T47D (cell line): ENCODE results near the gene STK32C.
A peak's percentile ranks its signal among the peaks of the same experiment; 100 is the strongest.

Experiments
- DNase-seq, 2 experiments: peaks; one replicate each; pipeline versions ENCODE4 v3.0.0 to v3.0.0-alpha.2; 2011 to 2012; ENCODE audit warnings: low read depth in 1 of 2, low spot score in 1 of 2
- JUND ChIP-seq: IDR thresholded peaks from 2 replicates; pipeline ENCODE4 v1.6.1; 2012; ENCODE audit warnings: low read depth
- in situ Hi-C: cut with HindIII; loops from 2 replicates; pipeline ENCODE4 v1.10.0; 2016; ENCODE audit warnings: low sequenced_read_pairs, low pct_unique_long_range_greater_than_20kb

Gene STK32C

DNA sequence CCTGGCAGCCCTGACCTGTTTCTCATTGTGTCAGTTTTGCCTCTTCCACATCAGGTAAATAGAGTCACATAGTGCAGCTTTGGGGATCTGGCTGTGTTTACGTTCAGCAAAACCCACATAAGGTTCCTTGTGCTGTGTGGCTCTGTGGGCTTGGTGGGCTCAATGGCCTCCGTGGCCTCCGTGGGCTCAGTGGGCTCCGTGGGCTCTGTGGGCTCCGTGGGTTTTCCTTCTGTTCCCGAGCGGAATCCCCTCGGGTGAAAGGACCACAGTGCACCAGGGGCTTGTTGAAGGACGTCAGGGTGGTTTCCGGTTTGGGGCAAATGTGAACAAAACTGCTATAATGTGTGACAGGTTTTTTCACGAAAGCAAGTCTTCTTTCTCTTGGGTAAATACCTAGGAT lies 133.5 kb downstream of the STK32C start:
- TF ChIP-seq JUND: no peak
- in situ Hi-C loops: no loop called here
- no peak for DNase-seq

DNA sequence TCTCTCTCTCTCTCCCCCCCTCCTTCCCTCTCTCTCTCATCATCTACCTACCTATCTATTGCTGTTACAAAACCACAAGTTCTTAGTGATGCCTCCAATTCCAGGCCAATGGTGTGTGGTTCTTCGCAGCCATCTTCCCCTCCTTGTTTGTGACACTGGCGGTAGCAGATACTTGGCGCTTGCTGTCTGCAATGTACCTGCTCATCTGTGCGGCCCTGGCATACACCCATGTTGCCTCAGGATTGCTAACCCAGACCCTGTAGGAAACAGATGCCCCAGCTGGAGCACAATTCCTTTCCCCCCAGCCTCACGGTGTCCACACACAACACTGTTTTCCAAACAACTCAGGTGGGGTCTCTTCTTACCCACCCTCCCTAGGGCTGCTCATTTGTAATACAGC lies 134.6 kb downstream of the STK32C start:
- in situ Hi-C loops: no loop called here
- no peak for TF ChIP-seq JUND
- peak in 1 of 2 experiments; percentile 6 for DNase-seq

DNA sequence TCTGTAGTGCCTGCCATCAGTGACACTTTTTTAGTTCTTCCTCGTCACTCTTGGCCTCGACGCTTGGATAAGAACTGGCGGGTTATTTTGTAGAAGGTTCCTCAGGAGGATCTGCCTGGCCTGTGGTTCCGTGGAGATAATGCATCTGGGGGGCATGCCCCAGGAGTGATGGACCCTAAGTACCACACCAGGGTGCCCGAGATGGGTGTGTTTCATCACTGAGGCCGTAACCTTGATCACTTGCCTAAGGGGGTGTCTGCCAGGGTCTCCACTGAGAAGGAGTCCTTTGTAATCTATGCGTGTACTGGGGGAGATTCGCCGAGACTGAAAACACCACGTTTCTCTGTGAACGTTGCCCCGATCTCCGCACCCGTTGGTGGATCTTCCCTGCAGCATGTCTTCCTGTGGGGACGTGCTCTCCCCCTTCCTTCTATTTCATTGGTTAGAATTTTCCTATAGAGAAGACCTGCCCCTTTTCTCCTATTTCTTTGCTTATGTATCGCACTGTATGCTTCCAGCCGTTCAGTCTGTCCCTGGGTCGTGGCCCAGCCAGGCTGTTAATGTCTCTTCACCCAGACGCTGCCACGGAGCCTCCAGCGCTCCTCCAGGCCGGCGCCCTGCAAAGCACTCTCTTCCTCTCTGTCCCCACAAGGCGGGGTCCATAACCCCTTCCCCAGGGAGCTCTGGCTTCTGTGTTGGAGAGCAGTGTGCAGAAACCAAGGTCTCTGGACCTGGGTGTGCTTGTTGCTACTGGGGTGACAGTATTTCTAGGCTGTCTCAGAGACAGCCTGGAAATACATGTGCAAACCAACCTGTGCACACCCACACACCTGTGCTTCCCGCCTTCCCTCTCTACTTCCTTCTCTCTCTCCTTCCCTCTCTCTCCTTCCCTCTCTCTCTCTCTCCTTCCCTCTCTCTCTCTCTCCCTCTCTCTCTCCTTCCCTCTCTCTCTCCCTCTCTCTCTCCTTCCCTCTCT lies 135.4 kb downstream of the STK32C start:
- no peak for TF ChIP-seq JUND
- DNase-seq: peak in 1 of 2 experiments; percentile 6
- in situ Hi-C loops: no loop called here

DNA sequence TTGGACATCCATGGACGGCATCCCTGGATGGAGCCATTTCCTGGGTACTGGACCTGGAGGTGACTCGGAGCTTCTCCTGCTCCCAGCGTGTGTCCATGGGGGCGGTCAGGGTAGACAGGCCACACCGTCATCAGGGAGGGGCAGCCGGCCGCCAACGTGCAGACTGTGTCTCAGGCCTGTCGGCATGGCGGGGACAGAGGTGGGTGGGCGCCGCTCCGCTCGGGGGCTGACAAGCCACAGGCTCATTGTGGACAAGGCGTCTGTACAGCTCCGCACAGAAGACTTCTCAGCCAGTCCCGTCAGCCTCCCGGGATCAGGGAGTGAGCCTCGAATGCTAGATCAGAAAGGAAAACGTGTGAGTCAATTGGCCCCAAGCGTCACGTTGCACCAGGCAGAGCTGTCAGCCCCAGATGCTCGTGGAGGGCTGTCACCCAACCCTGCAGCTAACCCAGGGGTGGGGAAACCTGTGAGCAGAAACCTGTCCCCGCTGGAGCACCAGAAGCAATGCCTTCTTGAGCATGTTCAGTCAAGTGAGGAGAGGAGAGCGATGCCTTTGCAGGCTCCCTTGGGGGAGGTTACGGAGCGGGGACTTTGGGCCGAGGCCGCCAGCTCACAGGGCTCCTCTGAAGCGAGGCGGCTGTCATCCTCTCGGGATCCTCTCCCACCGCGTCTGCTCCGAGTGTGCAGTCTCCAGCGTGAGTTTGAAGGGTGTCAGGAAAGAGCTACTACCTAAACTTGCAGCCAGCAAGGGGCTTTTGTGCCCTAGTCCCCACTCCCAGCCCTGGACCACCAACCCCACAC lies 137.0 kb downstream of the STK32C start:
- in situ Hi-C loops: no loop called here
- no peak for DNase-seq
- TF ChIP-seq JUND: no peak

DNA sequence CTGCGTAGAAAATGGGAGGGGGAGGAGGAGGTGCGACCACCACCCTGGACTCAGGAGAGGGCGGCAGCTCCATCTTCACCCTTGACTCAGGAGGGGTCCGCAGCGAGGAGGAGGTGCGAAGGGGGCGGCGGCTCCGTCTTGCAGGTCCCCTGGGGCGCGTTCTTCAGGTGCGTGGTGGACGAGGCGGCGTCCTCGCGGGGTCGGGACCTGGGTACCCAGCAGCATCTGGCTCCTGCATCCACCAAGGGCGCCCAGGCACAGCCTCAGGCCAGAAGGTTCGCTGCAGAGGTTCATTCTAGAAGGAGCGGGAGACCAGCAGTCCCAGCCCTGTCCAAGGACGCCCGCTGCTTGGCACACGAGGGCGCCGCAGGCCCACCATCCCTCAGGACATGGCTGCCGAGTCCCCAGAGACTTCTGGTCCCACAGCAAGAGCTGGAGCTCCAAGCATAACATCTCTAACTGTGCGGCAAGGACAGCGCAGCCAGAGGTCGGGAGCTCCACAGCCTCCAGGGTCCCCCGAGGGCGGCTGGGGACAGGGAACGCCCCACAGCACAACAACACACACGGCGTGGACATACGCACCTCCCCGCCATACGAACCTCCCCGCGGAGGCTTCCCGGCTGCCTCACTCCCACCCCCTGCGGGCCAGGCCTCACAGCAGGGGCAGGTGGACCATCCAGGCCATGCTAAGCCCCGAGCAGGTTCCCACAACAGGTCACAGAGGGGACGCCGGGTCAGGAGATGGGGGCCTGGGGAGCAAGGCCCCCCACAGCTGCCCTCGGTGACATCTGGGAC lies 137.8 kb downstream of the STK32C start:
- DNase-seq: peak in 1 of 2 experiments; percentile 3
- TF ChIP-seq JUND: no peak
- in situ Hi-C loops: no loop called here

DNA sequence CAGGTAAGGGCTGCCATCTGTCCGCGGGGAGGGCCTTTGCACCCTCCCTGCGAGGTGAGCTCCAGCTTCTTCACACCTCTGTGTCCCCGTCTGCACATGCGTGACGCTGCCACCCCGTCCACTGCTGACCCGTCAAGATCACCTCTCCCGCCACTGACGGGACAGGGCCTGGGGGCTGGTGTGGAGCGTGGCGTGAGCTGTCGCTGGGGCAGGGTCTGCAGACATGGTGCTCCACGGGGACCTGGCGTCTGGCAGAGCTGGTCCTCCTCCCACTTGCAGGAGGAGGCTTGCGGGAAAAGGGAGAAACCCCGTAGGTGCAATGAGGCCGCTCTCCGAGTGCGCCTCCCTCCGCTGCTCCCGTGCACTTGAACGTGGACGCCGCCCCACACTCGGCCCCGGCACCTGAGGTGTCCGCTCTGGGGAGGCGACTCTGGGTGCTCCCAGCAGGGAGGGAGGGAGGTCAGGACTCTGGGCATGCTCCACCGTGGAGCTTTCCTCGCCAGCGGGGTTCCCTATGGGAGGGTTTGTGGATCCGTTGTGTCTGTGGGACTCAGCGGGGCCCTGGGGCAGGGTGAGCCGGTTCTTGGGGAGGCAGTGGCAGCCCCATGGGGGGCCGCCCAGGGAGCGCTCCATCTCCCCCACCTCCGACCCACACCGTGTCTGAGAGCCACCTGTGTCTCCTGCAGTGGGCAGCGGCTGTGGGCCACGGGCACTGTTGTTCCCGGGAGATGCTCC lies 138.6 kb downstream of the STK32C start:
- TF ChIP-seq JUND: no peak
- DNase-seq: no peak
- in situ Hi-C loops: no loop called here

DNA sequence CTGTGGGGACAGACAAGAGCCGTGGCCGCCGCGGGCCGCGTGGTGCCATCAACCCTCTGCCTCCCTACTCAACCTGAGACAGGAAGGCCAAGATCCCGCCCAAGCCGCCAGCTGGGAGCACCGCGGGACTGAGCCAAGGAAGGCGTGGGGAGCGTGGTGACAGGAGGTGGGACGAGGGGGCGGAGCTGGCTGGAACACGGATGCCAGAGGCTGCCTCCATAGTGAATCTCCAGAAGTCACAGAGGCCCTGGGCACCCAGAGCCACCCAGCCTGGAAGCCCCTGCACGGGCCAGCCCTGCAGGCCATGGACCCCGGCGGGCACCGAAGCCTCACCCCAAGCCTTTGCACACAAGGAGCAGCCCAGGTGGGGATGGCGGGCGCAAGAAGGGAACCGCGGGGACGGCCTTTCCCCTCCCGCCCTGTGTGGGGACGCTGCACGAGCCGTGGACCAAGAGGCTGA lies 139.1 kb downstream of the STK32C start:
- in situ Hi-C loops: no loop called here

DNA sequence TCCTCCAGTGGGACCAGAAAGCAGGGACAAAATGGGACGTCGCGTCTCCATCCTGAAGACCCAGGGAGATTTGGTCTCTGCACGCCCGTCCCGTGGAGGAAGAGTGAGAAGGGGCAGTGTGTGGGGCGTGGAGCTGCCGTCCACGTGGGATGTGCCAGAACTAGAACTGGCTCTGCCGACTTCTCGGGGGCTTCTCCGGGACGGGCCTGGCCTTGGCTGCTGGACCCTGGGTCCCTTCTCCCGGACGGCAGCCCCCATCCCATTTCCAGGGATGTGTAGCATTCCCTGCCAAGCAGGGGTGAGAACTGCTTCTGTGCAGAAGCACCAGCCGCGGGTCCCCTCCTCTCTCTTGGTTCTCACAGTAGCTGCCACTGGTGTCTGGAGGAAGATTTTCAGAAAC lies 139.8 kb downstream of the STK32C start:
- no peak for TF ChIP-seq JUND
- DNase-seq: no peak
- in situ Hi-C loops: no loop called here

More for the DNA sequence above, 139.1 kb downstream of the STK32C start:
- no peak for DNase-seq
- TF ChIP-seq JUND: no peak

DNA sequence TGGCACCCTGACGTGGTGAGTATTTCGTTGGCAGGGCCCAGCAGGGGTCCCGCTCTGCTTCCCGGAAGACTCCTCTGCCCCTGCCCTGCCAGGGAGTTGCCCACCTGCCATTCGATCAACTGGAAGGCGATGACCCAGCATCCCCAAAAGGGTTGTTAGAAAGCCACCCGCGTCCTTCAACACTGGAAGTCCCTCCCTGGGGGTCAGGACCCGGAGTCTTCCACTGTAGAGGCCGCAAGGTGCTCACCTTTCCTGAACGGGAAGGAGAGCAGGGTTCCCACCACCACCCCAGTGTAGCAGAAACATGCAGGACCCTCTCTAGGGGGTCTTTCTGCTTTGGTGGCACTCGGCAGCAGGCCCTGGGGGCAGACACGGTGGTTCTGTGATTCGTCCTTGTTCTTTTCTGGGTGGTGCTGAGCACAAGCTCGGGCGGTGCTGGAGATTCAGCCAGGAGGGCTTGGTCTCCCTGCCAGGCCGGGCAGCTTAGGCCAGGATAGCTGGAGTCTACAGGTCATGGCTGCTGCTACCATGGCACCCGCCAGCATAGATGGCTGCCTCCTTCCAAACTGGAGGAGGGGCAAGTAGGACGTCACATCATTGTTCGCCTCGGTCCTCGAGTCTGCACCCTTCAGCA lies 140.6 kb downstream of the STK32C start:
- no peak for DNase-seq
- no peak for TF ChIP-seq JUND
- in situ Hi-C loops: no loop called here

DNA sequence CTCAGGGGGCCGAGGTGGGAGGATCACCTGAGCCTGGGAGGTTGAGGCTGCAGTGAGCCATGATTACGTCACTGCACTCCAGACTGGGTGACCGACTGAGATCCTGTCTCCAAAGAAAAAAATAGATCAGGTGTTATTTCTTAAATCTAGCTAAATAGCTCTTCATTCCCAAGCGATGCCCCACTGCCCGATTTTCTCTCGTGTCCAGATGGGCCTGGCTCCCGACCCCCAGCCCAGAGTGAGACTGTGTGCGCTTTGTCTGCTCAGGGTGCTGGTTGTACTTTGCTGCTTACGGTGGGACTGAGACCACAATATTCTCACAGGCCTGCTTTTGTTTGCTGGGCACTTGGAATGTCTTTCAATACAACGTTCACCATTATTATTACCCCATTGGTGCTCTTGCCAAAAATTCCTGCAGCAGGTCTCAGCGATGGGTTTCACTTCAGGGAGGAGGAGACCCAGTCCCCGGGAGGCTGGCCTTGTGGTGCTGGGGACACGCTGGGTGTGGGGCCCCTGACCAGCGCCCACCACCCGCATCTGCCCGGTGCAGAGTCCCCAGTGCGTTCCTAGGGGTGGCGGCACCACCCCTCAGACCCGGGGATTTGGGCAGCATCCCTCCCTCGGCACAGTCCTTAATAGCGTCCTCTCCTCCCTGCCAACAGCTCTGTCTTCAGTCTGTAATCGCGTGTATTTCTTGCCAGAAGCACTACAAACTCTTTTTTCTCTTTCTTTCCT lies 141.4 kb downstream of the STK32C start:
- DNase-seq: no peak
- in situ Hi-C loops: no loop called here

DNA sequence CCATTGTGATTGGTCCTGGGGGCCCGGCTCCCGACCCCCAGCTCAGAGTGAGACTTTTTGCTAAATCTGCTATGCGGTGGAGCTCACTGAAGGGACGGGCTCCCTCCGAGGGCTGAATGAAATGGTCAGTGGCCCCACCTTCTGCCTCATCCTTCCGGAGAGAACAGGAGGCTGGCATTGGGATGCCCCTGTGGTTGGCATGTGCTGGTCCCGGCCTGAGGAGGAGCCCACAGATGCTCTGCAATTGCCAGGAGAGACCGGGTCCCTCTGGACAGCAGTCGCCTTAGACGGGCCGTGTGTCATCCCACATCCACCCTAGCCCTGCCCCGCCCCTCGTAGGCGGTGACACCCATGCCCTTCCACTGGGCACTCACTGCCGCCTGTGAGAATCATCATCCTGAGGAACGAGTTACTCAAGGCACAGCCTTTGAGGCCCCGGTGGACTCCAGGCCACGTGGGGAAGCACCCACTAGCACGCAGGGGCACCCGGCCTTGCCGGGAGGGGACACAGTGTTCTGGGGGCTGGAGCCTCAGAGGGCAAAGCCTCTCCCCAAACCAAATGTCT lies 142.3 kb downstream of the STK32C start:
- peak in 1 of 2 experiments; percentile 55 for DNase-seq
- TF ChIP-seq JUND: no peak
- in situ Hi-C loops: no loop called here

More for the DNA sequence above, 141.4 kb downstream of the STK32C start:
- TF ChIP-seq JUND: no peak
